NCI-H2081 treated with DMSO at 0.1 percent for 48 hours (cell line): ENCODE results near the gene DHX29.

ENCODE experiments used
- DNase-seq: peaks from one replicate; lab custom pipeline; 2025; lab: John Stamatoyannopoulos, UW

The DHX29 gene

GRCh38 chr5:55316837-55317236, 9.3 kb upstream of the DHX29 start:
- no peak for DNase-seq

DNA sequence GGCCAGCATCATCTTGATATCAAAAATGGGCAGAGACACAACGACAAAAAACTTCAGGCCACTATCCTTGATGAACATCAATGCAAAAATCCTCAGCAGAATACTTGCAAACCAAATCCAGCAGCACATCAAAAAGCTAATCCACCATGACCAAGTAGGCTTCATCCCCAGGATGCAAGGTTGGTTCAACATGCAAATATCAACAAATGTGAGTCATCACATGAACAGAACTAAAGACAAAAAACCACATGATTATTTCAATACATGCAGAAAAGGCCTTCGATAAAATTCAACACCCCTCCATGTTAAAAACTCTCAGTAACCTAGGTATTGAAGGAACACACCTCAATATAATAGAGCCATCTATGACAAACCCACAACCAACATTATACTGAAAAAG, 8.8 kb upstream of the DHX29 start:
- DNase-seq: no peak

DNA sequence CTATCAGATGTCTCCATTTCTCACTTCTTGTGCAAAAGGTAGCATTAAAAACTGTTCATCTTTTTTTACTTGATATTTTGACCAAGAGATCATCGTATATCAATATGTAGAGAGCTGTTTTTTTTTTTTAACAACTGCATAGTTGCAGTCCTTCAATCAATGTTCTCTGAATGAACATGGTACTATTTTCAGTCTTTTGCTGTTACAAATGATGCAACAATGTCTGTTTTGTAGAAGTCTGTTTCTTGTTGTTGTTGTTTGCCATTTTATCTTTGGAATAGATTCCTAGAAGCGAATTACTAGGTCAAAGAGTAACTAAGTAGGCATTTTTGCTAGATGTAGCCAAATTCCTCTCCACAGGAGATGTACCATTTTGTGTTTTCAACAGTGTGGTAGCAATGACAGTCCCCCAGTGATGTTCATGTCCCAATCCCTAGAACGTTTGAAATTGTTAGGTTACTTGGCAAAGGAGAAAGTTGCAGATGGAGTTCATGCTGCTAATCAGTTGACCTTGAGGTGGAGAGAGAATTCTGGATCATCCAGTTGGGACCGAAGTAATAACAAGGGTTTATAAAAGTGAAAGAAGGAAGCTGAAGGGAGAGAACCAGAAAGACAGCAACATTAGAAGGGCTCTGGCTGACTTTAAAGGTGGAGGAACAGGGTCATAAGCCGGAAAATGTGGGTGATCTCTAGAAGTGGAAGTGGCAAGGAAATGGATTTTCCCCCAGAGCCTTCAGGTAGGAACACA, 6.5 kb upstream of the DHX29 start:
- no peak for DNase-seq

DNA sequence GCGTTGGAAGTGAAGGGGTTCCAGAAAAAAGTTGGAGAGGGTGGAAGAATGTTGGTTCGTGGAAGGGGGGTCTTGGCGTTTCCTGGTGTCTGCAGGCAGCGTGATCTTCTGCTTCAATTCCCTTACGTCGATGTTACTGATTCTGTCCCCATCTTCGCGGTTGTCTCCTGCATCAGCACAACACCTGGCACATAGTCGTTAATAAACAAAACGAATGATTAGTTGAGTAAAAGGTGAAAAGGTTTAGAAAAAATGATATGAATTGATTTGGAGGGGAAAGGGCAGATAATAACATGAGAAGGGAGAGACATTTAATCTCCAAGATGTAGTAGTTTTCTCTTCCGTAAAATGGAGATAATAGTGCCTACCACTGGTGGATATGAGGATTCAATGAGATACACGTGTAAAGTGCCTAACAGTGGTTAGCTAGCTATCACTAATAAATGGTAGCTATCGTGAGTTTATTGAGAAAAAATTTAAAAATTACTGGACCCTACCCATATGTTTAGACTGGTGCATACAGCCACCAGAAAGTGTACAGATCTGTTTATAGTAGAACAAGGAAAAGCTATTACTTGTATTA, 851 bp upstream of the DHX29 start:
- peak; percentile 3 for DNase-seq

- DNase-seq: no peak
Observed at GRCh38 chr5:55306641-55307382, 682 bp downstream of the DHX29 start.

GRCh38 chr5:55305345-55305744, 2.1 kb downstream of the DHX29 start:
- no peak for DNase-seq

DNA sequence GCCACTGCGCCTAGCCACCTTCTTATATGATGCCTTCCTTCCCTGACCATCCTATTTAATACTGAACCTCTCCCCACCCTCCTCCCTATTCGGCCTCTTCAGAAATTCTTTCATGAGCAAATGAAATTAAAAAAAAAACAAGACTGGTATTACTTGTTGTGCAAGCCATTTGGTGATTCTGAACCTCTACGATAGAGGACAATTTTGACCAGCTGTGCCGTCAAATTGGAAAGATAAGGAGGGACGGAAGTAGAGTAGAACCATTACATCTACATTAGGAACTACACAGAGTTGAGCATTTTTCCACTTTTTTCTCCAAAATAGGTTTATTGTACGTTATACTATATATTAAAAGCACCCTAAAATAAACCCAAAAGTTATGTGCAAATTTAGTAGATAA, 2.9 kb downstream of the DHX29 start:
- no peak for DNase-seq

GRCh38 chr5:55303238-55303690, 4.2 kb downstream of the DHX29 start:
- no peak for DNase-seq

DNA sequence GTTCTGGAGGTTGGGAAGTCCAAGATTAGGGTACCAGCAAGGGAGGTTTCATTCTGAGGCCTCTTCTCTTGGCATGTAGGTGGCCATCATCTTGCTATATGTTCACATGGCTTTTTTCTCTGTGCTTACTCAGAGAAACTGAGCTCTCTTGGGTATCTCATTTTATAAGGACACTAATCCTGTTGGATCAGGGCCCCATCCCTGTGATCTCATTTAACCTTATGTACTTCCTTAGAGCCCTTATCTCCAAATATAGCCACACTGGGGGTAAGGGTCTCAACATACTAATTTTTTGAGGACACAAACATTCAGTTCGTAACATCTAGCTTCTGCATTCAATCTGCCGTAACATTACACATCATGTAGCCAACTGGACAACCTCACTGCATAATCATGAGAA, 6.6 kb downstream of the DHX29 start:
- DNase-seq: no peak

- DNase-seq: no peak
Observed at GRCh38 chr5:55294935-55295334, 12.6 kb downstream of the DHX29 start.

DNA sequence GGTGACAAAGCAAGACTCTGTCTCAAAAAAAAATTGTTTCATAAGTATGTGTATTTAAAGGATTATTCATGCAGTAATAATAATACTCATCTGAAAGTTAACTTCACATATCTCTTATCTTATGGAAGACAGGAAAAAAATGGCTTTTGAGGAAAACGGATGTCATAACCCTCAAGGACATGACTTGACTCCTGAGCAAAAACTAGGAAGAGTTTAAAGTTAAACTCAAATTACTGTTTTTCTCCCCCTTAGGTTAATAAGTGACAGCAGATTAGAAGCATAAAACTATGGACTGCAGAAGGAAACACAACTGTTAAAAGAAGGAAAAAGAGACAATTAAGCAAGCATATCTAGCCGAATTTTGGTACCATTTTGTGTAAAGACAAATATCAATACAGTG, 16.5 kb downstream of the DHX29 start:
- no peak for DNase-seq

DNA sequence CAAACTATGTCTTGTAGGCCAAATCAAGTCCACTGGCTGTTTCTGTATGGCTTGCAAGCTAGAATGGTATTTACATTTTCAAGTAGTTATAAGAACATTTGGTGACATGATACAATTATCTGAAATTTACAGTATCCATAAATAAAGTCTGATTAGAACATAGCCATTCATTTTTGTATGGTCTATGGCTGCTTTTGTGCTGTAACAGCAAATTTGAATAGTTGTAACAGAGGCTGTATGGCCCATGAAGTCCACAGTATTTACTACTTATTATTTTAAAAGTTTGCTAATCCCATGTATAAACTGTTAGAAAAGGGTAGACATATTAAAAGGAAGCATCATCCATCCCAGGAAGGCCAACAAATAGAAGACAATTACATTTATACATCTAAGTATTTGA, 17.7 kb downstream of the DHX29 start:
- DNase-seq: no peak

DNA sequence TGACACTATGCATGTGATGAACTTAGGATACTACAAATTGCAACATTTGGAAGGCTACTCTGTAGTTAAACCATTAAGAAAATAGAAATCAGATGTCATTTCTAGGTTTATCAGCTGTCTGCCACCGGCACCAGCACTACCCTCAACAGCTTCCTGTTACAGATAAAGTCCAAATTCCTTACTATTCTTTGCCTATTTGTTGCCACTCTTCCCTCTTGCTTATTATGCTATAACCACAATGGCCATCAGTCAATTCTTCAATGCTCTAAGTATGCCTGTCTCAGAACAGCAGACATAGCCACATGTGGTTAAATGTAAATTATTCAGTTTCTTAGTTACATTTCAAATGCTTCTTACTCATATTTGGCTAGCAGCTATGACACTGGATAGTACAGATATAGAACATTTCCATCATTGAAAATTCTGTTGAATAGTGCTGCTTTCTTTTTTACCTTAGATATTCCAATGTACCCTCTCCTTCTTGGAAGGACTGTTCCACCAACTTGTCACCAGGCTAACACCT, 21.0 kb downstream of the DHX29 start:
- no peak for DNase-seq

DNA sequence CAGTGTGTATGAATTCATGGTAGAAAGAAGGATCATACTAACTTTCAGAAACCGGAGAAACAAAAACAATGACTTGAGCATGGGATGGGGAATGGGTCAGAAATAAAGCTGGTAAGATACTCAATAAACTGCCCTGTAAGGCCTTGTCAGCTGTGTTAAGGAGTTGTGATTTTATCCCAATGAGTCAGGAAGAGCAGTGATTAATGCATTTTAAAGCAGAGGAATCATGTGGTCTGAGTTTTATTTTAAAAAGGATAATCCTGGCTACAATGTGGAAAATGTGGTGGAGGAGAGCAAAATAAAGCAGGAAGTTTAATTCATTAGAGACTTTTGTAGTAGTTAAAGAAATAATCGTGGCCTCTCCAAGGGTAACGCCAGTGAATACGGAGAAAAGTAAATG, 28.7 kb downstream of the DHX29 start:
- no peak for DNase-seq

- DNase-seq: no peak
Observed at GRCh38 chr5:55276771-55277170, 30.7 kb downstream of the DHX29 start.

- DNase-seq: no peak
Observed at GRCh38 chr5:55258339-55258738, 49.2 kb downstream of the DHX29 start.

GRCh38 chr5:55254802-55255201, 52.7 kb downstream of the DHX29 start:
- DNase-seq: no peak

- no peak for DNase-seq
Observed at GRCh38 chr5:55250064-55250463, 57.4 kb downstream of the DHX29 start.

- no peak for DNase-seq
Observed at GRCh38 chr5:55241746-55242145, 65.7 kb downstream of the DHX29 start.

GRCh38 chr5:55236800-55237199, 70.7 kb downstream of the DHX29 start:
- no peak for DNase-seq

- DNase-seq: no peak
Observed at GRCh38 chr5:55234121-55234700, 73.3 kb downstream of the DHX29 start.
